ENCODE measurements around the gene AKR1B15.
A peak's percentile ranks its signal among the peaks of the same experiment; 100 is the strongest.
"Not testable (repeated sequence)": the region's sequence is repeated elsewhere in the genome, so short reads cannot be mapped to it uniquely, and the experiment has no call there.

The AKR1B15 gene

GRCh38 chr7:134563398-134563749, 14.5 kb downstream of the AKR1B15 start:
- DNase-seq (ENCODE audit: low read depth), result not testable (repeated sequence)

GRCh38 chr7:134565643-134566136, 16.8 kb downstream of the AKR1B15 start:
- peak; percentile 57 for DNase-seq (ENCODE audit: low read depth)

- no peak for DNase-seq (ENCODE audit: low read depth)
These were observed 18.5 kb downstream of the AKR1B15 start for GRCh38 chr7:134567368-134567767.

GRCh38 chr7:134569962-134570361, 21.1 kb downstream of the AKR1B15 start:
- not testable (repeated sequence) for DNase-seq (ENCODE audit: low read depth)

- no peak for DNase-seq (ENCODE audit: low read depth)
These were observed 22.2 kb downstream of the AKR1B15 start for GRCh38 chr7:134571101-134571500.

- no peak for DNase-seq (ENCODE audit: low read depth)
These were observed 23.0 kb downstream of the AKR1B15 start for GRCh38 chr7:134571746-134572461.

- no peak for DNase-seq (ENCODE audit: low read depth)
These were observed 25.4 kb downstream of the AKR1B15 start for GRCh38 chr7:134574322-134574721.

GRCh38 chr7:134584290-134584689, 35.4 kb downstream of the AKR1B15 start:
- no peak for DNase-seq (ENCODE audit: low read depth)

- DNase-seq (ENCODE audit: low read depth), result no peak
These were observed 37.0 kb downstream of the AKR1B15 start for GRCh38 chr7:134585897-134586296.

GRCh38 chr7:134587750-134588149, 38.8 kb downstream of the AKR1B15 start:
- DNase-seq (ENCODE audit: low read depth), result no peak

- no peak for DNase-seq (ENCODE audit: low read depth)
These were observed 40.6 kb downstream of the AKR1B15 start for GRCh38 chr7:134589491-134589941.

GRCh38 chr7:134593530-134594392, 44.9 kb downstream of the AKR1B15 start:
- peak; percentile 94 for DNase-seq (ENCODE audit: low read depth)

GRCh38 chr7:134594877-134595276, 46.0 kb downstream of the AKR1B15 start:
- no peak for DNase-seq (ENCODE audit: low read depth)

GRCh38 chr7:134599371-134599770, 50.5 kb downstream of the AKR1B15 start:
- DNase-seq (ENCODE audit: low read depth), result no peak

- DNase-seq (ENCODE audit: low read depth), result no peak
These were observed 52.5 kb downstream of the AKR1B15 start for GRCh38 chr7:134601459-134601858.

GRCh38 chr7:134602881-134603451, 54.1 kb downstream of the AKR1B15 start:
- DNase-seq (ENCODE audit: low read depth), result no peak

GRCh38 chr7:134605978-134606923, 57.3 kb downstream of the AKR1B15 start:
- DNase-seq (ENCODE audit: low read depth), result peak; percentile 65

GRCh38 chr7:134611611-134612151, 62.8 kb downstream of the AKR1B15 start:
- DNase-seq (ENCODE audit: low read depth), result no peak

GRCh38 chr7:134612197-134612596, 63.3 kb downstream of the AKR1B15 start:
- no peak for DNase-seq (ENCODE audit: low read depth)

GRCh38 chr7:134613623-134614347, 64.9 kb downstream of the AKR1B15 start:
- DNase-seq (ENCODE audit: low read depth), result peak; percentile 97

GRCh38 chr7:134616611-134617010, 67.7 kb downstream of the AKR1B15 start:
- no peak for DNase-seq (ENCODE audit: low read depth)
